AG04449 (cell line): ENCODE results near the gene GATC.

Experiments used
- CTCF ChIA-PET: fragments of 350-600 bp; formaldehyde crosslinking; extraction: SDS; loops from one replicate; lab custom pipeline; 2021; ENCODE audit warnings: antibody characterized with exemption; lab: Yijun Ruan, JAX
- POLR2A ChIA-PET: fragments of 400-600, 350-600 bp; formaldehyde crosslinking; extraction: SDS; loops from one replicate; lab custom pipeline; 2020; ENCODE audit warnings: antibody characterized with exemption, inconsistent platforms; lab: Yijun Ruan, JAX
- DNase-seq: peaks from one replicate; pipeline ENCODE4 v3.0.0-alpha.2; 2010; ENCODE audit warnings: low read depth, low spot score
- H3K4me3 ChIP-seq: 2 replicates; pipeline ENCODE4 v1.5.1; 2011; ENCODE audit warnings: low read depth, mild to moderate bottlenecking, control low read depth, low read length
- TF ChIP-seq, protein P1 (sequence below): IDR thresholded peaks from one replicate; pipeline ENCODE4 v1.5.1; 2011; ENCODE audit warnings: mild to moderate bottlenecking, moderate library complexity, low read length, control low read depth, inconsistent platforms; ENCODE audit not compliant: insufficient read depth; ENCODE audit errors: missing control alignments

The GATC gene

GRCh38 chr12:120470150-120470784 lies 24.0 kb downstream of the GATC start:
- TF ChIP-seq, protein P1, sequence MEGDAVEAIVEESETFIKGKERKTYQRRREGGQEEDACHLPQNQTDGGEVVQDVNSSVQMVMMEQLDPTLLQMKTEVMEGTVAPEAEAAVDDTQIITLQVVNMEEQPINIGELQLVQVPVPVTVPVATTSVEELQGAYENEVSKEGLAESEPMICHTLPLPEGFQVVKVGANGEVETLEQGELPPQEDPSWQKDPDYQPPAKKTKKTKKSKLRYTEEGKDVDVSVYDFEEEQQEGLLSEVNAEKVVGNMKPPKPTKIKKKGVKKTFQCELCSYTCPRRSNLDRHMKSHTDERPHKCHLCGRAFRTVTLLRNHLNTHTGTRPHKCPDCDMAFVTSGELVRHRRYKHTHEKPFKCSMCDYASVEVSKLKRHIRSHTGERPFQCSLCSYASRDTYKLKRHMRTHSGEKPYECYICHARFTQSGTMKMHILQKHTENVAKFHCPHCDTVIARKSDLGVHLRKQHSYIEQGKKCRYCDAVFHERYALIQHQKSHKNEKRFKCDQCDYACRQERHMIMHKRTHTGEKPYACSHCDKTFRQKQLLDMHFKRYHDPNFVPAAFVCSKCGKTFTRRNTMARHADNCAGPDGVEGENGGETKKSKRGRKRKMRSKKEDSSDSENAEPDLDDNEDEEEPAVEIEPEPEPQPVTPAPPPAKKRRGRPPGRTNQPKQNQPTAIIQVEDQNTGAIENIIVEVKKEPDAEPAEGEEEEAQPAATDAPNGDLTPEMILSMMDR, result no peak
- H3K4me3 ChIP-seq, result peak overlapping the region; percentile 96
- POLR2A ChIA-PET, result no interaction called here
- CTCF ChIA-PET, result interaction anchor here (0.7 to 13.2 kb wide), 20 partner anchors 9 to 168 kb away, joined by 3 to 242 read pairs (median 5); partner anchors contain the start of genes COX6A1, DYNLL1, GATC and SIRT4
- DNase-seq, result no peak

DNA sequence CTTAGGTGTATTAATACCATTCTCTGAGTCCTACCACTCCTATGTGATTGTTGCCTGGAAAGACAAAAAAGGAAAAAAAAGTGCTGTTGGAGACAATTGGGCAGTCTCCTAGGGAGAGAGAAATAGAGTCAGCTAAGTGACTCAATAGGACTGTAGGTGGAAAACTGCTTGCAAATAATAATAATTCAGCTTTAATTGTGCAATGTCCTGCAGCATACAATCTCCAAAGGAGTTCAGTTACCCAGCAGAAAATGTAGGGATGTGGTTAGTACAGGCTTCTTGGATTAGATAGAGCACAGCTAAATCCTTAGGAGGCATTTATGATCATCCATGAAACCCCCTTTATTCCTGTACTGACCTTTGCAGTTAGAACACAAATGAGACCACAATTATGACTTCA lies 26.3 kb downstream of the GATC start:
- TF ChIP-seq, protein P1, result no peak
- no peak for DNase-seq
- H3K4me3 ChIP-seq, result no peak overlapping the region
- CTCF ChIA-PET, result interaction anchor here (1.3 to 13.2 kb wide), 2 partner anchors 9 to 19 kb away, joined by 3 to 152 read pairs; partner anchors contain the start of gene DYNLL1
- POLR2A ChIA-PET, result no interaction called here

GRCh38 chr12:120473807-120474615 lies 27.8 kb downstream of the GATC start:
- ChIA-PET CTCF (interaction anchor here (1.0 to 13.2 kb wide), 11 partner anchors 8 to 176 kb away, joined by 3 to 152 read pairs (median 4); partner anchors contain the start of gene DYNLL1), POLR2A (interaction anchor here (1.2 to 1.8 kb wide), 2 partner anchors 22 to 23 kb away, joined by 4 to 5 read pairs; partner anchors contain the start of gene DYNLL1)
- no peak for DNase-seq
- TF ChIP-seq, protein P1, result no peak
- H3K4me3 ChIP-seq, result no peak overlapping the region

- ChIA-PET CTCF (interaction anchor here (1.0 to 13.2 kb wide), 11 partner anchors 9 to 175 kb away, joined by 3 to 152 read pairs (median 4); partner anchors contain the start of gene DYNLL1), POLR2A (interaction anchor here (0.8 to 1.8 kb wide), 3 partner anchors 21 to 41 kb away, joined by 3 to 5 read pairs (median 4); partner anchors contain the start of gene DYNLL1)
- H3K4me3 ChIP-seq, result no peak overlapping the region
- no peak for DNase-seq
- TF ChIP-seq, protein P1, result no peak
These were observed 28.3 kb downstream of the GATC start for GRCh38 chr12:120474616-120474960.

- ChIA-PET CTCF (interaction anchor here (1.3 to 13.2 kb wide), 6 partner anchors 10 to 36 kb away, joined by 3 to 152 read pairs (median 6); partner anchors contain the start of gene DYNLL1), POLR2A (interaction anchor here (1.6 kb wide), 1 partner anchor 20 kb away, joined by 3 read pairs; the partner anchor contains the start of gene DYNLL1)
- DNase-seq, result no peak
- H3K4me3 ChIP-seq, result no peak overlapping the region
- TF ChIP-seq, protein P1, result no peak
These were observed 29.4 kb downstream of the GATC start for GRCh38 chr12:120475643-120476042.

DNA sequence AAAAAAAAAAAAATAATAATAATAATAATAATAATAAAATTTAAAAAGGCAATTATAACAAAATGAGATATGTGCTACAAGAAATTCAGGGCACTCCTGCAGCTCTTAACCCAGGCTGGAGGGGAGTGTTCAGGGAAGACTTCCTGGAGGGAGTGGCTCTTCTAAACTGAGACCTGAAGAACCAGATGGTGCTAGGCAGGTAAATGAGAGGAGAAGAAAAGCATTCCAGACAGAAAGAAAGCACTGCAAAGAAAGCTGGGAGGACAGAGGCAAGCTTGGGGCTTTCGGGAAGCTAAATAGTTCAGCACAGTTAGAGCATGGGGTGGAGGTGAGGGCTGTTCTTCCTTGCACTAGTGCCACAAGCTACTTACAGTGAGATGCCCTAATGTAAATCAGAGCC lies 33.2 kb downstream of the GATC start:
- CTCF ChIA-PET, result interaction anchor here (0.9 to 3.1 kb wide), 5 partner anchors 9 to 18 kb away, joined by 3 to 17 read pairs (median 4); partner anchors contain the start of gene SRSF9
- POLR2A ChIA-PET, result no interaction called here

More for the DNA sequence above, 33.2 kb downstream of the GATC start:
- DNase-seq, result no peak
- no peak overlapping the region for H3K4me3 ChIP-seq
- TF ChIP-seq, protein P1, result no peak
